OCI-M1 (cell line): ENCODE measurements around the gene NUTF2.
A peak's percentile ranks its signal among the peaks of the same experiment; 100 is the strongest.
"Not testable (repeated sequence)": the region's sequence is repeated elsewhere in the genome, so short reads cannot be mapped to it uniquely, and the experiment has no call there.

ENCODE experiments used
- DNase-seq: peaks from one replicate; lab custom pipeline; 2025; lab: John Stamatoyannopoulos, UW

The NUTF2 gene

GRCh38 chr16:67864044-67864443, 17.3 kb downstream of the NUTF2 start:
- not testable (repeated sequence) for DNase-seq

DNA sequence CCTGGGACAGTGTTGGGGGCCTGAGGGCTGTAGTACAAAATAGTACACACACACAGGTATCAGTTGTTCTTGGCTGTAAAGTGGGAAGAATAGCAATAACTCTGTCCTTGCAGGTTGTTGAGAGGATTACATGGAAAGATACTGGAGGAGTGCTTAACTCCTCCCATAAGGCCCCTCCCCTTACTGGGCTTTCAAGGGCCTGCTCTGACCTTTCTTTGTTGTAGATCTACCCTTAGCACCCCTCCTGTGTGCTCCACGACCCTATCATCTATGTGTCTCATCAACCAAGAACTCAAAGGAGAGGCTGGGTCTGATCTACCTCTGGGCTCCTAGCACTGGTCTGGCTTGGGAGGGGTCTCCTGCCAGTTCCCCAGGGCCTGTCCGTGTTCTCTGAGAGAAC, 17.9 kb downstream of the NUTF2 start:
- DNase-seq = no peak

GRCh38 chr16:67865318-67865717, 18.6 kb downstream of the NUTF2 start:
- DNase-seq = peak; percentile 38

GRCh38 chr16:67868290-67868689, 21.6 kb downstream of the NUTF2 start:
- no peak for DNase-seq

- DNase-seq = no peak
Measured at GRCh38 chr16:67869653-67870052, 22.9 kb downstream of the NUTF2 start.

DNA sequence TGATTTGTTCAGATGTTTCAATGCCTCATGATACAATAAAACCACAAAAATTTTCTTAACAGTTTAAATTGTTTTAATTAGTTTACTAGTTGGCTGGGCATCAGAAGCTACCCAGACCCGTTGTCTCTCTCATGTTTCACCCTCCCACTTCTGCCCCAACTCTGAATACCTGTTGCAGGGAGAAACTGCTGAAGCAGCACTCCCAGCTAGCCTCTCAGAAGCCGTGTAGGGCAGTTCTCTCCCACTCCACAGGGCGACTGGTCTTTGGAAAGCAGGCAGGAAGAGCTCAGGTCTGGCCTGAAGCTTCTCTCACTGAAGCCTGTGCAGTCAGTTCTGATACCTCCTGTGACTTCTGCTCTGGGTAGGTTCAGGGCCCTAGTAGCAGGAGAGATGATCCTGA, 24.5 kb downstream of the NUTF2 start:
- no peak for DNase-seq

GRCh38 chr16:67872131-67872630, 25.4 kb downstream of the NUTF2 start:
- peak; percentile 35 for DNase-seq

DNA sequence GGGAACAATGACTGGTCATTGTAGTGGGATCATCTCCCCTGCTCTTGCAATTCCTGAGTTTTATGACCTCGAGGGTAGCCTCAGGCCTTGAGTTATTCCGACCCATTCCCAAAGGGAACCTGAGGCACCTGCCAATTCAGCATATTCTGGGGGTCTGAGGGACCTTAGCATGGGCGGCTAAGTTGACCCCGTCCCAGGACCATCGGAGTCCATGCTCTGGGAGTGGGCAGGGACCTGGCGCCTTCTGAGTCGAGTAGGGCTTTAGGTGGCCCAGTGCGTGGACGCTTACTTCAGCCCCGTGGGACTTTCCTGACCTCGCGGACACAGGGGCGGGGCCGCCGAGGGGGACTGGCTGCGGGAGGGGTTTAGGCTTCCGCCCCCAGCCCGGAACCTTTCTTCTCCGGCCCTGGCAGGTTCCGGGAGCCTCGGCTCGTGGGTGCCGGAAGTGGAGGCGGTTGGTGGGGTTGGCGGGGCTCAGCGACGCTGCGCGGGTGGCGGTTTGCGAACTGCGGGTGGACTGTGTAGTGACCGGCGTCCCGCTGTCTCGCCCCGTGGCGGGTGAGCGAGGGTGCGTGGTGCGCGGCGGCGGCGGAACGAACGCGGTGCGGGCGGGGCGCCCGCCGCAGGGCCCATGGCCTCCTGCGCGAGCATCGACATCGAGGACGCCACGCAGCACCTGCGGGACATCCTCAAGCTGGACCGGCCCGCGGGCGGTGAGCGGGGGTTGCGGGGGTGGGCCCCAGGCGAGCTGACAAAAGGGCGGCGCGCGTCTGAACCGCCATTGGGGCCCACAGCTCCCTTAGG, 26.1 kb downstream of the NUTF2 start, which contains the start of gene EDC4:
TSS of gene EDC4 (plus strand) at position 422 of the 804 bp plus-strand sequence. CDS start at position 632, 210 bp downstream.
- peak; percentile 89 for DNase-seq

DNA sequence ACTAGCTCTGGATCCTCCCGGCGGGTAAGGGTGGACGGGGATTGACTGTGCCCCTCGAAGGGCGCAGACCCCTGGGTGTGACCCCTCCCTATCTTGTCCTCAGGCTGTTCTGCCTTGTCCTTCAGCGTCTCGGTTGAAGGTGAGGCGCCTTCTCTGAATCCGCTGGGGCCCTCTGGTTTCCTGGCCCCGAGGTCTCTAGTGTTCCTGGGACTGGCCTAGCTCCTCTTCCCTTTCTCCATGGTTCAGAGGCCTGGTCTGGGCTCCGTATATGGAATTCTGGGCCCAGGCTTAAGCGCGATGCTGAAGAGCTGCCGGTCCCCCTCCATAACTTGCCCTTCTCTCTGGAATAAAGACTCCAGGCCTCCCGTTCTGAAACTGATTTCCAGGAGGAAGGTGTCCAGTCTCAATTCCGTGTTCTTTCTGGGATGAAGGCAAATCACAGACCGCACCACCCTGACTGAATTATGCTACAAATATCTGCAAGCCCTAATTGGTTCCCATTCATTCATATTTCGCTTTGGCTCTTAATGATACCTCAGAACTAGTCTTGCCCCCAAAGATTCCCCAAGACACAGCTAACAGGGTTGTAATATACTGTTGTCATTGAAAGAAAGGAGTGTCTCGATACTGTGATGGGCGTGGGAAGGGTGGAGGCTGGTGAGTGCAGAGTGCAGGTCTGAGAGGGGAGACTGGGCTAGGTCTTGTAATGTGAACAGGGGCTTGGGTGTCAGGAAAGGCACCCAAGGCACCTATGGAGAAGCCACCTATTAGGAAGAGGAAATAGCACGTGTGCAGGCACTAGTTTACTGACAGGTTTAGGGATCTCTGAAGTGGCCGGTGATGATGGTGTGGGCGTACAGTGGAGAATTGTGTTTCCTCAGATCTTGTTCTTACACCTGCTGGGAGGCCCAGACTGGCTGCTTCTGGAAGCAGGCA, 27.0 kb downstream of the NUTF2 start:
- DNase-seq = no peak

GRCh38 chr16:67874372-67874771, 27.6 kb downstream of the NUTF2 start:
- DNase-seq = no peak

DNA sequence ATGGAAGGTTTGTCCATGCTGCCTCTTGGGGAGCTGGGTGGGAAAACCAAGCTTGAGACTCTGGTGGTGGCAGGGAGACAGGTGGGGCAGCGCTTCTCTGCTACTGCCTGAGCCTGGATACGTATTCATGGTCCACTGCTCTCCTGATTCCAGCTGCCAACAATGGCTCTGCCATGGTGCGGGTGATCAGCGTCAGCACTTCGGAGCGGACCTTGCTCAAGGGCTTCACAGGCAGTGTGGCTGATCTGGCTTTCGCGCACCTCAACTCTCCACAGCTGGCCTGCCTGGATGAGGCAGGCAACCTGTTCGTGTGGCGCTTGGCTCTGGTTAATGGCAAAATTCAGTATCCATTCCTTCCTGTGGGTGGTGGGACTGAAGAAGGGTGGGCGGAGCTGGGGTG, 30.3 kb downstream of the NUTF2 start:
- no peak for DNase-seq

- DNase-seq = no peak
Measured at GRCh38 chr16:67878232-67878631, 31.5 kb downstream of the NUTF2 start.

DNA sequence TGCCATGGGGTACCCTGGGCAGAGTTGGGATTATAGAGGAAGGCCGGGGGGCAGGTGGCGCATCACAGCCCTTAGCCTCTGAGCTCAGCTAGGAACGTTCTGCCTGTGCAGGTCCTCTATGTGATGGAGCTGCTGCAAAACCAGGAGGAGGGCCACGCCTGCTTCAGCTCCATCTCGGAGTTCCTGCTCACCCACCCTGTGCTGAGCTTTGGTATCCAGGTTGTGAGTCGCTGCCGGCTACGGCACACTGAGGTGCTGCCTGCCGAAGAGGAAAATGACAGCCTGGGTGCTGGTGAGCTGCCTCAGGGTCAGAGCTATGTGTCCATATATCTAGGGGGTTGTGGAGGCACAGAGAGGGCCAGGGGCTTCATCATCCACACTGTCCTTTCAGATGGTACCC, 32.1 kb downstream of the NUTF2 start:
- no peak for DNase-seq

DNA sequence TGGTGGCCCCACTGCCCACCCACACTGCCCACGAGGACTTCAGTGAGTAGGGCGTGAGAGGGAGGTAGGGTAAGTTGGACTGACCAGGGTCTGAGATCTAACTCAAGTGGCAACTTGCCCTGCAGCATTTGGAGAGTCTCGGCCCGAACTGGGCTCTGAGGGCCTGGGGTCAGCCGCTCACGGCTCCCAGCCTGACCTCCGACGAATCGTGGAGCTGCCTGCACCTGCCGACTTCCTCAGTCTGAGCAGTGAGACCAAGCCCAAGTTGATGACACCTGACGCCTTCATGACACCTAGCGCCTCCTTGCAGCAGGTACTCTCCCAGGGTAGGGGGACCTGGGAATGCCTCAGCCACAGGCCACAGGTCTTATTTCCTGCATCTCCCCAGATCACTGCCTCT, 32.7 kb downstream of the NUTF2 start:
- DNase-seq = no peak

- DNase-seq = no peak
Measured at GRCh38 chr16:67879936-67880335, 33.2 kb downstream of the NUTF2 start.

- DNase-seq = no peak
Measured at GRCh38 chr16:67880584-67880983, 33.9 kb downstream of the NUTF2 start.

DNA sequence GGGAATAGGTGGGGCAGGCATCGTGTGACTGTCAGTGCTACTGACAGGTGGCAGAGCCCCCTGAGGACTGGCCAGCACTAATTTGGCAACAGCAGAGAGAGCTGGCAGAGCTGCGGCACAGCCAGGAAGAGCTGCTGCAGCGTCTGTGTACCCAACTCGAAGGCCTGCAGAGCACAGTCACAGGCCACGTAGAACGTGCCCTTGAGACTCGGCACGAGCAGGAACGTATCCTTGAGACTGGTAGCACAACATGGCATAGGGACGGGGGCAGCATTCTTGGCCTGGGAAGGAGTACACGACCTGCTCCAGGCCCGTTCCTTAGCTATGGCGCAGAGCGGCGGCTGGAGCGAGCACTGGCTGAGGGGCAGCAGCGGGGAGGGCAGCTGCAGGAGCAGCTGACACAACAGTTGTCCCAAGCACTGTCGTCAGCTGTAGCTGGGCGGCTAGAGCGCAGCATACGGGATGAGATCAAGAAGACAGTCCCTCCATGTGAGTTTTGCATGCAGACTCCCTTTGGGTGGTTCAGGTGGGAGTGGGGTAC, 35.0 kb downstream of the NUTF2 start:
- no peak for DNase-seq

DNA sequence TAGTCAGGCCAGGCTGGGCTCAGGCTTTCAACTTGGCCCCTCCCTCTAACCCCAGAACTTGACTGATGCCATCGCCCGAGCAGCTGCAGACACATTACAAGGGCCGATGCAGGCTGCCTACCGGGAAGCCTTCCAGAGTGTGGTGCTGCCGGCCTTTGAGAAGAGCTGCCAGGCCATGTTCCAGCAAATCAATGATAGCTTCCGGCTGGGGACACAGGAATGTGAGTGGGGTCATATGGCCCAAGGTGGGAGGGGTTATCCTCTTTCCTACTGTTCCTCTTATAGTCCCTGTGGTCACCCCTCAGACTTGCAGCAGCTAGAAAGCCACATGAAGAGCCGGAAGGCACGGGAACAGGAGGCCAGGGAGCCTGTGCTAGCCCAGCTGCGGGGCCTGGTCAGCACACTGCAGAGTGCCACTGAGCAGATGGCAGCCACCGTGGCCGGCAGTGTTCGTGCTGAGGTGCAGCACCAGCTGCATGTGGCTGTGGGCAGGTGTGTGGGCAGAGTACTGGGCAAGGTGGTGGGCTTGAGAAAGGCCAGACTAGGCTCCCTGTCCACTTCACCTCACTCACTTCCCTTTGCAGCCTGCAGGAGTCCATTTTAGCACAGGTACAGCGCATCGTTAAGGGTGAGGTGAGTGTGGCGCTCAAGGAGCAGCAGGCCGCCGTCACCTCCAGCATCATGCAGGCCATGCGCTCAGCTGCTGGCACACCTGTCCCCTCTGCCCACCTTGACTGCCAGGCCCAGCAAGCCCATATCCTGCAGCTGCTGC, 35.8 kb downstream of the NUTF2 start:
- DNase-seq = no peak

DNA sequence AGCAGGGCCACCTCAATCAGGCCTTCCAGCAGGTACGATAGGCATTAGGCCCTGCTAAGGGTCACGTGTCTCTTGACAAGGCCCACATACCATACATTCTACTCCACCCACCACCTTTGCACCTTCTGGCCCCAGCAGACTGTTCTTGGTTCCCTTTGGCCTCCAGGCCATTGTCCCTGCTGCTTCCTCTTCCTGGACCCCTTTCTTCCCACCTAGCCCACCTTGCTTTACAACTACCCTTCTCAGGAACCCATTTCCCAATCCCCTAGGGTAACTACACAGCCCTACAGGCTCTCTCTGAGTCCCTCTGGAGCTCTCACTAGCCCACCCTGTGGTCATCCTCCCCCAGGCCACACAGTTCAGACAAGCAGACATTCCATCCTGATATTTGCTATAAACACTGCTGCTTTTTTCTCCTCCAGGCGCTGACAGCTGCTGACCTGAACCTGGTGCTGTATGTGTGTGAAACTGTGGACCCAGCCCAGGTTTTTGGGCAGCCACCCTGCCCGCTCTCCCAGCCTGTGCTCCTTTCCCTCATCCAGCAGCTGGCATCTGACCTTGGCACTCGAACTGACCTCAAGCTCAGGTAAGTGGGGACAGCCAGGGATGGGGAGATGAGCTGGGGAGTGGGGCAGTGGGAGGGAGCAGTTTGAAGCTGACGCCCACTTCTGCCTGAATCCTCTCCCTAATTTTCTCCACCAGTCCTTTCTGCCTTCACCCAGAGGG, 36.6 kb downstream of the NUTF2 start:
- DNase-seq = no peak

GRCh38 chr16:67883872-67884261, 37.1 kb downstream of the NUTF2 start:
- DNase-seq = peak; percentile 62

DNA sequence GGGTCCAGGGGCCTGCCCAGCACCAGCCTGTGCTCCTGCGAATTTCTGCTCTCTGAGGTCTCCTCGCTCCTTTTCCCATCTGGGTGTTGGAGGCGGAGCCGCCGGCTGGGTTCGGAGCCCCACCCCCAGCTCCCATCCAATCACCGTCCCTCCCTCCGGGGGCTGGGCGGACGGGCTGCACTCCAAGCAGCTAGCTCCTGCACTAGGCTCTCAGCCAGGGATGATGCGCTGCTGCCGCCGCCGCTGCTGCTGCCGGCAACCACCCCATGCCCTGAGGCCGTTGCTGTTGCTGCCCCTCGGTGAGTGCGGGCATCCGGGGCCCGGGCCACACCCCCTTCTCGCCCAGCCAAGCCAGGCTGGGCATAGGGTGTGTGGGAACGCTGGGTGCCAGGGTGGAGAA, 38.0 kb downstream of the NUTF2 start, which contains the start of gene NRN1L:
TSS of gene NRN1L (plus strand) at position 202 of the 400 bp plus-strand sequence. CDS start at position 221, 19 bp downstream.
- no peak for DNase-seq
